HG02588 (cell line): ENCODE results near the gene RAB40C.
"Not testable (repeated sequence)": the region's sequence is repeated elsewhere in the genome, so short reads cannot be mapped to it uniquely, and the experiment has no call there.

Source experiments
- ATAC-seq: cut with Tn5 transposase; IDR thresholded peaks from one replicate; pipeline ENCODE4 v1.9.1; 2021; ENCODE audit warnings: mild to moderate bottlenecking, moderate library complexity; ENCODE audit not compliant: unreplicated experiment

RAB40C gene

GRCh38 chr16:588889-589657, 793 bp upstream of the RAB40C start:
- peak; percentile 66 for ATAC-seq

- ATAC-seq = peak; percentile 0
Measured at GRCh38 chr16:590188-590814, 435 bp downstream of the RAB40C start.

- ATAC-seq = no peak
Measured at GRCh38 chr16:590815-591200, 942 bp downstream of the RAB40C start.

- no peak for ATAC-seq
Measured at GRCh38 chr16:591231-591630, 1.4 kb downstream of the RAB40C start.

- no peak for ATAC-seq
Measured at GRCh38 chr16:591892-592517, 2.1 kb downstream of the RAB40C start.

- ATAC-seq = no peak
Measured at GRCh38 chr16:592518-593306, 2.8 kb downstream of the RAB40C start.

- ATAC-seq = no peak
Measured at GRCh38 chr16:593406-593805, 3.5 kb downstream of the RAB40C start.

GRCh38 chr16:593807-594206, 3.9 kb downstream of the RAB40C start:
- no peak for ATAC-seq

- no peak for ATAC-seq
Measured at GRCh38 chr16:595094-595528, 5.2 kb downstream of the RAB40C start.

GRCh38 chr16:595942-596735, 6.3 kb downstream of the RAB40C start:
- ATAC-seq = no peak

GRCh38 chr16:596736-597060, 6.8 kb downstream of the RAB40C start:
- ATAC-seq = no peak

GRCh38 chr16:597655-598054, 7.8 kb downstream of the RAB40C start:
- ATAC-seq = not testable (repeated sequence)

GRCh38 chr16:598823-599739, 9.2 kb downstream of the RAB40C start:
- no peak for ATAC-seq

- no peak for ATAC-seq
Measured at GRCh38 chr16:600781-601180, 10.9 kb downstream of the RAB40C start.

GRCh38 chr16:603933-604332, 14.1 kb downstream of the RAB40C start:
- no peak for ATAC-seq

GRCh38 chr16:606656-607307, 16.9 kb downstream of the RAB40C start:
- no peak for ATAC-seq

- ATAC-seq = no peak
Measured at GRCh38 chr16:608019-608418, 18.2 kb downstream of the RAB40C start.

- no peak for ATAC-seq
Measured at GRCh38 chr16:609316-609715, 19.4 kb downstream of the RAB40C start.

GRCh38 chr16:609984-610383, 20.1 kb downstream of the RAB40C start:
- ATAC-seq = no peak
